PFSK-1 (cell line): Measurements from ENCODE around the gene ZNF503.

Experiments
- FOXP2 ChIP-seq: optimal IDR thresholded peaks from 2 replicates; pipeline ENCODE3; 2011; ENCODE audit warnings: borderline replicate concordance, control low read depth, inconsistent platforms; ENCODE audit not compliant: insufficient read depth; ENCODE audit errors: extremely low read length, extremely low read depth
- POLR2AphosphoS5 ChIP-seq: IDR thresholded peaks from 2 replicates; pipeline ENCODE4 v1.6.1; 2012; ENCODE audit warnings: low read depth, mild to moderate bottlenecking, control low read depth, low read length, moderate library complexity
- SIN3A ChIP-seq: IDR thresholded peaks from 2 replicates; pipeline ENCODE4 v1.6.1; 2012; ENCODE audit warnings: mild to moderate bottlenecking, low read length, moderate library complexity, borderline replicate concordance; ENCODE audit not compliant: insufficient read depth
- TAF1 ChIP-seq: IDR thresholded peaks from 2 replicates; pipeline ENCODE4 v1.6.1; 2012; ENCODE audit warnings: low read length, control low read depth, borderline replicate concordance; ENCODE audit not compliant: insufficient read depth
- TF ChIP-seq, protein P1 (sequence below), 2 experiments: IDR thresholded peaks; 2 replicates each; pipeline versions ENCODE4 v1.6.1 to v1.8.0; 2011 to 2012; ENCODE audit warnings: low read depth in 2 of 2, low read length in 2 of 2, control low read depth in 1 of 2, inconsistent platforms in 1 of 2, mild to moderate bottlenecking in 1 of 2, moderate library complexity in 1 of 2; ENCODE audit not compliant: insufficient read depth in 1 of 2

Gene ZNF503

DNA sequence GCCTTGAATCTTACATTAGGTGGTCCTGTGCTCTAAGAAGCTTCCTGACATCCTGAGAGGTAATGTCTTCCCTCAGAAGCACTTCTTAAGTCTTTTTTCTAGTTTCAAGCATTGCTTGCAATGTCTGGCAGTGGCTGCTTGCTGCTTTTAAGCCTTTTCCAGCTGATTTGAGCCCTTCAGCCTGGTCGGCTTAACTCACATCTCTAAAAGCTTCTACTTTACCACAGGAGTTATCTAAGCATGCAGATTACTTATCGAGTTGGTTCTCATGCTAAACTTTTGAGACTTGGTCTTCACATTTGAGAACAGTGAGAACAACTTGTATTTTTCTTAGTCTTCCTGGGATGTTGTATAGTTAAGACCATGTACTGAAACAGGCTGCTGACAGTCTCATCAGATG, 33.7 kb upstream of the ZNF503 start:
- no peak for TF ChIP-seq POLR2AphosphoS5

DNA sequence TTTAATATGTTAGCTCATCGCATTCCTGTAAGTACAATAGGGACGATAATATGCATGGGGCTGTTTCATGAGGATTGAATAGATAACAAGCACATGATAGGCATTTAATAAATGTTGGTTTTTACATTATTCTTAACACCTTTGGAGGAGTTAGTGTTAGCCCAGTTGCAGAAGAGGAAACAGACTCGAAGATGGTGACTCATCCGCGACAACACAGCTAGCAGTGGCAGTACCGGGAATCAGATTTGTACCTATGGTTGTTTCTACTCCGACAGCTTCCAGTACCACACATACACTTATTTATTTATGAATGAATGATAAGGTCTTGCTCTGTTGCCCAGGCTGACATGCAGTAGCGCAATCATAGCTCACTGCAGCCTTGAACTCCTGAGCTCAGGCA, 32.7 kb upstream of the ZNF503 start:
- TF ChIP-seq, protein P1, sequence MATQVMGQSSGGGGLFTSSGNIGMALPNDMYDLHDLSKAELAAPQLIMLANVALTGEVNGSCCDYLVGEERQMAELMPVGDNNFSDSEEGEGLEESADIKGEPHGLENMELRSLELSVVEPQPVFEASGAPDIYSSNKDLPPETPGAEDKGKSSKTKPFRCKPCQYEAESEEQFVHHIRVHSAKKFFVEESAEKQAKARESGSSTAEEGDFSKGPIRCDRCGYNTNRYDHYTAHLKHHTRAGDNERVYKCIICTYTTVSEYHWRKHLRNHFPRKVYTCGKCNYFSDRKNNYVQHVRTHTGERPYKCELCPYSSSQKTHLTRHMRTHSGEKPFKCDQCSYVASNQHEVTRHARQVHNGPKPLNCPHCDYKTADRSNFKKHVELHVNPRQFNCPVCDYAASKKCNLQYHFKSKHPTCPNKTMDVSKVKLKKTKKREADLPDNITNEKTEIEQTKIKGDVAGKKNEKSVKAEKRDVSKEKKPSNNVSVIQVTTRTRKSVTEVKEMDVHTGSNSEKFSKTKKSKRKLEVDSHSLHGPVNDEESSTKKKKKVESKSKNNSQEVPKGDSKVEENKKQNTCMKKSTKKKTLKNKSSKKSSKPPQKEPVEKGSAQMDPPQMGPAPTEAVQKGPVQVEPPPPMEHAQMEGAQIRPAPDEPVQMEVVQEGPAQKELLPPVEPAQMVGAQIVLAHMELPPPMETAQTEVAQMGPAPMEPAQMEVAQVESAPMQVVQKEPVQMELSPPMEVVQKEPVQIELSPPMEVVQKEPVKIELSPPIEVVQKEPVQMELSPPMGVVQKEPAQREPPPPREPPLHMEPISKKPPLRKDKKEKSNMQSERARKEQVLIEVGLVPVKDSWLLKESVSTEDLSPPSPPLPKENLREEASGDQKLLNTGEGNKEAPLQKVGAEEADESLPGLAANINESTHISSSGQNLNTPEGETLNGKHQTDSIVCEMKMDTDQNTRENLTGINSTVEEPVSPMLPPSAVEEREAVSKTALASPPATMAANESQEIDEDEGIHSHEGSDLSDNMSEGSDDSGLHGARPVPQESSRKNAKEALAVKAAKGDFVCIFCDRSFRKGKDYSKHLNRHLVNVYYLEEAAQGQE (IDR thresholded peaks at IDR 0.05; ENCODE audit: insufficient read depth in 1 of 2, low read depth in 2 of 2, low read length in 2 of 2): no peak
- TF ChIP-seq SIN3A (no peak), FOXP2 (no peak), TAF1 (no peak)

DNA sequence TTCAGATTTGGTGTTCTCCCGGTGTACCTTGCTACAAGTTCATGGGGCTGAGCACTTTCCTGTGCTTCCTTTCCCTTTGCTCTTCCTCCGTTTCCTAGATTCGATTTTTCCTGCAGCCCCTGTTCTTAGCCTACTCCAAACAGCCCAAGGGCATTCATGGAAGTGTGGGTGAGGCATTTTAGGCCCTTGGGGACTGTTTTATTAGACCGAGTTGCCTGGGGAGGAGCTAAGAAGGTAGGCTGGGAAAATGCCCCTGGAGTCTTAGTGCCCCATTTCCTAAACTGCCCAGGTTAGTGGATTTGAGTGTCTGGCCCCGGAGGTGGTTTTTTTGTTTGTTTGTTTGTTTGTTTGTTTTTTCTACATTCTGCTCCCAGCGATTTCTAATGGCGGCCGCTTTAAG, 31.7 kb upstream of the ZNF503 start:
- TF ChIP-seq POLR2AphosphoS5 (no peak), SIN3A (no peak), FOXP2 (no peak), TAF1 (no peak)
- TF ChIP-seq, protein P1 (IDR thresholded peaks at IDR 0.05; ENCODE audit: insufficient read depth in 1 of 2, low read depth in 2 of 2, low read length in 2 of 2): no peak

DNA sequence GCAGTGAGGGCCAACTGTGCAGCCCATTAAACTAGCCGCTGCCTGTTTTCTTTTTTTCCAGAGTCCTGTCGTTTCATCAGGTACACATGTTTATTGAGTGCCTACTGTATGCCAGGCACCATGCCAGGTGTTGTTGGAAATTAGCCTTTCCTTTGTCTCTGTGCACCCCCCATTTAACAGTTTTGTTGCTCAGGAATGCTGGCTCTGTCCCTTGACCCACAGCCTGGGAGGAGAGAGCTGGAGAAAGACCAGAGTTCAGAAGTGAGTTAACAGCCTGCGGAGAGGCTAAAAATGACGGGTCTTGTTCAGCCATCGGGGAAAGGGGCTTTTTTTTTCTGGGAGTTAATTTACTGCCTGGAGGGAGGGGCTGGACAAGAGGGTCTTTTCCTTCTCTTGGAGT, 31.2 kb upstream of the ZNF503 start:
- TF ChIP-seq TAF1 (no peak), POLR2AphosphoS5 (no peak), FOXP2 (no peak), SIN3A (no peak)
- TF ChIP-seq, protein P1 (IDR thresholded peaks at IDR 0.05; ENCODE audit: insufficient read depth in 1 of 2, low read depth in 2 of 2, low read length in 2 of 2): no peak

DNA sequence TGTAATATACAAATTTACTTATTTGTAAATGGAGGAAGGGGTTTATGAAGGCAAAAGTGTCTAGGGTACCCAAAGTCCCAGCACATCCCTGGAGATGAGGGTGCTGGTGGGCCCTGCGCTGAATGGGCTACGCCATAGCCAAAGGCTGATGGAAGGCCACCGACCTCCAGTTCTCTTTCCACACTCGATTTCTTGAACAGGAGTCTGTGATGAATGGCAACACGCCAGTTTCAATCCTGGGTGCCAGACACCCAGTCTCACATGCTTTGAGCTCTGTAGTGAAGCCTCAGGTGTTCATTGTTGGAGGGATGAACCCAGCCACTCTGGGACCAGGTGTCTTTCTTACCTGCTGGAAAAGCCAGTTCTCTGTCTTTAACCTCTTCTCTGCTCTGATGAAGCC, 30.6 kb upstream of the ZNF503 start:
- TF ChIP-seq TAF1 (no peak), SIN3A (no peak), FOXP2 (no peak), POLR2AphosphoS5 (no peak)
- TF ChIP-seq, protein P1 (IDR thresholded peaks at IDR 0.05; ENCODE audit: insufficient read depth in 1 of 2, low read depth in 2 of 2, low read length in 2 of 2): no peak
